HG03571 (cell line): ENCODE measurements around the gene ANKRD44.

Experiments
- ATAC-seq: cut with Tn5 transposase; IDR thresholded peaks from one replicate; pipeline ENCODE4 v1.9.1; 2021; ENCODE audit not compliant: unreplicated experiment

Gene ANKRD44

DNA sequence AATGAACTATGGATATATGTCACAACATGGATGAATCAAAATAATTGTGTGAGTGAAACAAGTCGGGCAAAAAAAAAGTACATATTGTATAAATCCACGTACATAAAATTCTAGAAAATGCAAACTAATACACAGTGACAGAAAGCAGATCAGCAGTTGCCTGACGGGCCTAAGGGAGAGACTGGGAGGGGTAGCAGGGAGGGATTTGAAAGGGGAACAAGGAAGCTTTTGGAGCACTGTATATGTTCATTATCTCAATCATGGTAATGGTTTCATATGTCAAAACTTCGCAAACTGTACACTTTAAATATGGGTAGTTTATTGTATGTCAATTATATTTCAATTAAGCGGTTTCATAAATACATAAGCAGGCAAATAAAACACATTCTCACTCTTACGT, 153.8 kb downstream of the ANKRD44 start:
- ATAC-seq, result no peak

DNA sequence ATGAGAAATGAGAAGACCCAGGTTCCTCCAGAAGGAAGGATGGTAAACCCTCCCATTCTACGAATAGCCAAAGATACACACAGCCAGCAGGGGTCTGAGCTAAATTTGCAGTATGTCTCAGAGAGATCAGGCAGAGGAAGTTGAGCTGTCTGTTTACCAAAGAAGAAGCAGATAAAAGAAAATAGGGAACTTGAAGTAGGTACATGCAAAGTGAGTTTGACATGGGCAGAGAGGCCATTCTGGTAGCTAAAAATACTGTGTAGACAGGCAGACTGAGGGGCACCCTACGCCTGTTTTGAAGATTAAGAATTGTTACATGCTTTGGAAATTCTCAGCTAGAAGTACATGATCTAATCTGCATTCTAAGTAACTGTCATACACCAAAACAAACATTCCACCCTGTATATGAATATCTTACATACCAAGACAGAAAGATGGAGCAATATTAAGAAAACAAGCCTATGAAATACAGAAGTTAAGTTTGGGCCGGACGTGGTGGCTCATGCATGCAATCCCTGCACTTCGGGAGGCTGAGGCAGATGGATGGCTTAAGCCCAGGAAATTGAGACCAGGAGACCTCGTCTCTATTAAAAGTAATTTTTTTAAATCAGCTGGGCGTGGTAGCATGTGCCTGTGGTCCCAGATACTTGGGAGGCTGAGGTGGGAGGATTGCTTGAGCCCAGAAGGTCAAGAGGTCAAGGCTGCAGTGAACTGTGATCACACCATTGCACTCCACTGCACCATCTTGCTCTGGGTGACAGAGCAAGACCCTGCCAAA, 157.9 kb downstream of the ANKRD44 start:
- ATAC-seq, result peak; percentile 80

DNA sequence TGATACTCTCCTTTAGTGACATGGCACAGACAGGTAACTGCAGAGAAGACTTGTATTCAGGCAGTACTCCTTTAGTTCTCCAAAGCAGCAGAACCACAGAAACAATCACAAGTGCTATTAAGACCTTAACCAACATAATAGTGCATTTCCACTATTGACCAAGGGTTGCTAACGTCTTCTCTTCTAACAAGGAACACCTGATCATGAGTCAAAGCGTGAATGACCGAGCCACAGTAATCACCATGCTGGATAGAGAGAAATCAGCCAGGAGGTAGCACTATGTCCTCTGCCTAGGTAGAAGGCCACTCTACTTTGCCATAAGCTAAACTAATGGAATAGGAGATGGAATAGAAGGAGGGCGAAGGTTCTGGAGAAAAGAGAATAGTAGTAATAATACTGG, 161.0 kb downstream of the ANKRD44 start:
- no peak for ATAC-seq

DNA sequence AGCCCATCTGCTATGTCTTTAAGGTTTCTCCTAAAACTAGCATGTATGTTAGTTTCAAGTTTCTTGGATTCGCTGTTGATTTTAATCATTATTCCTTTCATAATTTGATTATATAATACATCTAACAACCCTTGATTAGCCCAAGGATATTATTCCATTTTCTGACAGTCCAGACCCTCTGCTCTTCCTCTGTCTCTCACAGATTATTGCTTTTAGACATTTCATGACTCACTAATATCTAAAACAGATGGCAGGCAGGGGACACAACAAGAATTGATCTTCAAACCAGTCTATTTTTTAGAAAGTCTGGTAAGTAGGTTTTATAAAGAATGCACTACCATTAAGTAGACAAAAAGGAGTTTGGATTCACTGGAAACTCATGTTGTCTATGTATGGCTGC, 162.2 kb downstream of the ANKRD44 start:
- no peak for ATAC-seq

DNA sequence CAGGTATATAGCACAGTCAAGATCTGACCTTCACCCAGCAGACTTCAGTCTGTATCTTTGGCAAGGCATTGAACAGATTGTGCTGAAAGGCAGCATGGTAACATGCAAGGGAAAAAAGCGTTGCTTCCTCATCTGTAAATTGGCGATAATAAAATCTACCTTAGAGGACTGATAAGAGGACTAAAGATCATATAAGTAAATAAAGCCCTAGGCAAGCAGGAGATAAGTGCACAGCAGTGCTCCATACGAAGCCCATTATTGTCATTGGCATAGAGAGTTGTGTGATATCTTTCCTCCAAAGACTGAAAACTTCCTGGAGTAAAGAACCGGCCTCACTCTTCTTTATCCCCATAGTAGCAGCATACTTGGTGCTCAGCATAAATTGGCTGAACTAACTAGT, 162.6 kb downstream of the ANKRD44 start:
- no peak for ATAC-seq

DNA sequence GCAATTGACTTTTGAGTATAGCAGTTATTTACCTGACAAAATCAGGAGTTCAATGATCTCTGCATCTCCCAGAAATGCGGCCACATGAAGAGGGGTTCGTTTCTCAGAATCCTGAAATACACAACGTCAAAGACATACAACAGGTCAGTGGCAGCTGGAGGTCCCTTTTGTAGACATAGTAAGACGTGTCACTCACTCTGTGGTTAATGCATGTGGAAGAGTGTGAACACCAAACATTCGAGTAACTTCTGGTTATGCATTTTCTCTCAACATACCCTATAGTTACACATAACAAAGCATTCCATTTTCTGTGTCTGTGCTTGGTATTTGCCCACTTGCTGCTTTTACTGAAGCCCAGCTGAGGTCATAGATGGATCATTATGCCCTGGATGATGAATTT, 163.6 kb downstream of the ANKRD44 start:
- no peak for ATAC-seq

DNA sequence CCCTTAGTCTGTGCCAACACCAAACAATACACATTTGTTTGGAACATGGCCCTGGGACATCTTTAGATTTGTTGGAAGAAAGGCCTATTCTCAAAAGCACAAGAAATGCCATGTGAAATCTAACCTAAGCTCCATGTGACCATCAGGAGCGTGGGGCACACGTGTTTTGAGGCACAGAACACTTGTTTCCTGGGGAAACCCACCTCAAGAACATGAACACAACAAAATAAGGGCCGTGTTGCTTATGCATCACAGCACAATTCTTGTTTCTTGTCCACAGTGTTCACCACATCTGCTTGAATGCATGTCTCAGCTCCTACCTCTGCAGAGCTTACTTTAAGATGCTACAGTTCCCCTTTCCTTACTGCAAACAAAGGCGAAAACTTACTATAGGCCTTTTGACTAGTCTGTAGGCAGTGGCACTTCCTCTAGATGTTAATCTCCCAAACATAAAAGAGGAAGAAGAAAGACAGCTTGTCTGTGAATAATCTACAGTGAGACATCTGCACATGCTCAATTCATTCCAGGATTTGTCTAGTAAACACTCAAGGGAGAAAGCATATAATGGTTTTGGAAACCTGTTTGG, 165.0 kb downstream of the ANKRD44 start:
- ATAC-seq, result peak; percentile 95

DNA sequence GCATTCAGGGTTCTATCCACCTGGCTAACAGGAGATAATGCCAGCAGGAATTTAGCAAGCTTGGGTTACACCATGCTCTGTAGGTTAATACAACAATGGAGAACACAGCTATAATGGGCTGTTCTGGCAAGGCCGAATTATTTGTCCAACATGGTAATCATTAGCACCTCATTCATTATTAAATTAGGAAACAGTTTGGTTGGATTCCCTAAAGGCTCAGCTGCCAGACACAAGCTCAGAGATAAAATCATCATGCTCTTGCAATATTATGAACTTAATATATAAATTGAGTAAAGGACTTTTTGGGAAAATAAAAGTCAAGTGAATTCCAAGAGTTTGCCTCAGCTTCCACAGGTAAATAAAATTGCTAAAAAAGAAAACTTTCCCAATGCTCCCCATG, 166.4 kb downstream of the ANKRD44 start:
- no peak for ATAC-seq

DNA sequence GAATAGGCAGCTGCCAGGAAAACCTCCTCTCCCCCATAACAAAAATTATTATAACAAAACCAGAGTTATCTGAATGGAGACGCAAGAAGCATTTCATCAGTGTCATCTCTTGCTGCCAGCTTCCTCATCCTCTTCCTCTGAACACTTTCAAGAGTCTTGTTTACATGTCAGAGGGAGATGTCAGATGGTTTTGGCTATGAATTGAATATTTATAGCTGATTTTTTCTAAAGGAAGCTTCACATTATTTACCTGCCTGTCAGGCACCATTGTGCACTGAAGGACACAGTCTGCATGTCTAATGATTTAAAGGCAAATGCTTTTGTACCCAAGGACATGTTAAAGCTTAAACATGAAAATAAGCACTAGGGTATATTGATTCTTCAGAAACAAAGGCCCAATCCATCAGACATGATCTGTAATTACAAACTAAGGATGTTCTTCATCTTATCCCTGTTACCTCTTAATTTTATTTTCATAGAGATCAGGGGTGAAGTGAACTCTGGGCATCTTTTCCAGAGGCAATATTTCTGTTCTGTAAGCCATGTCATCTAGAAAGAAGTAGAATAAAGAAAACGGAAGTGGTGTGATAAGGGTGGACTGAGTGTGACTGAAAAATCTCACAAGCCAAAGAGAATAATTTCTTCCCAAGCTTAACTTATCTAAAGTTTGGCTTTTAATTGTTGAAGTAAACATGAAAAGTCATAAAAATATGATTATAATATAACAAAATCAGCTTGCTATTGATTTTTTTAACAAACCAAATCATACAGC, 168.7 kb downstream of the ANKRD44 start:
- no peak for ATAC-seq

DNA sequence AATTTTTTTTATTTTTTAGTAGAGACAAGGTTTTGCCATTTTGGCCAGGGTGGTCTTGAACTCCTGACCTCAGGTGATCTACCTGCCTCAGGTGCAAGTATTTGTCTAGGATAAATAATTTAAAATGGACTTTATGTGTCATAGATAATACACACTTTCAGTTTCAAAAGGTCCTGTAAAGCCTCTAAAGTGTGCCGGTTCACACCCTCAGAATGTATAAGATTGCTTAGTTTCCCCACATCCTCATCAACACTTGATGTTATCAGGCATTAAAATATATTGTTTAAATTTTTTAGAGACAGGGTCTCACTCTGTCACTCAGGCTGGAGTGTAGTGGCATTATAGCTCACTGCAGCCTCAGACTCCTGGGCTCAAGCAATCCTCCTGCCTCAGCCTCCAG, 170.5 kb downstream of the ANKRD44 start:
- no peak for ATAC-seq

DNA sequence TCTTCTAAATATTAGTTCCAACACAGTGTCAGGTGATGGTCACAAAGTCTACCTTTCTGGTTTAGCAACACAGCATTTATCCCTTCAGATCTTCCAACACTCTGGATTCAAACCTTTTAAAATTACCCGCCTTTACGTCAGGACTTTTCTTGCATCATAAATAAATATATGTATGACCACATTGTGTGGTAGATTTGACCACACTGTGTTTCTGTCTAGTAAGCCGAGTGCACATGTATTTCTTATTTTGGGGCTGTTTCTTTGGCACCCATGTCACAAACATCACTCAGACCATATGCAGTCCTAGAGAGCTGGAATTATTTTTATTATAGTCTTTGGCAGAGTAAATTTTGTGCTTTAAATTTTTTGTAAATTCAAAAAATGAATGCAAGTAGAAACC, 172.1 kb downstream of the ANKRD44 start:
- no peak for ATAC-seq

DNA sequence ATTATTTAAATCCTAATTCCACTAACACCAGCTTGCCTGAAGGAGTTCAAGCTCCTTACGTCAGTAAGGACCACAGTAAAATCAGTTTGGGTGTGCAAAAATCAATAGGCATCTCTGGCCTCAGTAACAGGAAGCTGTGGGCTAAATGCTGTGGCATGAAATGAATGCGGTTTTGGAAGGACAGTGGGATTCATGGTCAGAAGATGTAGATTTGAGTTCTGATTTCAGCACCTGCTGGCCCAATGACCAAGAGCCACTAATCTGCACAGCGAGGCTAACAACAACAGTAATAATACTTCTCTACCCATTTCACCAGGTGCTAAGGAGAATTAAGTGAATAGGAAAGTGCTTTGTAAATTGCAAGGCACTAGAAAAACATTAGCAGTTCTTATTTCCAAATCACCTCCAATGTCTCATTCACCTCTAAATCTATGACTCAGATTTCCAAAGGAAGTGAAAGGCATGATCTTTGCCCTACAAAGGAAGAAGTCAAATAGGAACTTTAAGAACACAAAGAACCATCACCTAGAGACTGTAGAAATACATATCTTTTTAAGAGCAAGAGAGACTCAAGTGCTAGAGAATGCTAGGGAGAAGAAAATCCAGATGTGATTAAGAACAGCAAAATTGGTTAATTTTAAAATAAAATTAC, 172.6 kb downstream of the ANKRD44 start:
- no peak for ATAC-seq

DNA sequence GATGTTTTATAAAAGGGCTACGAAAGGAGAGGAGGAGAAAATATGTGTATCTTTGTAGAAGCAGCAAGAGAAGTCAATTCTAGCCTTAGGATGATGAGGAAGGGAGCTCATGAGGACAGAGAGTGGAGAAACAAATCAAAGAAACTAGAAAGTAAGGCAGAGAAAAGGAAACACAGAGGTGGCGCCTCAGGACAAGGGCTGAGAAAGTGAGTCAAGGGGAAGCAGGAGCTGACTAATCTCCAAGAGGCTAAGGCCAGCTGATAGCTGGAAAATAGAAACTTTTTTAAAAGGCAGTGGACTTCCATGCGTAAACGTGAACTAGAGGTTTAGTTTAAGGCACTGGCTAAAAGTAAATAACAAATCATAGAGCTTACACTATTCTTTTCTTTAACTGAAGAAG, 173.3 kb downstream of the ANKRD44 start:
- no peak for ATAC-seq

DNA sequence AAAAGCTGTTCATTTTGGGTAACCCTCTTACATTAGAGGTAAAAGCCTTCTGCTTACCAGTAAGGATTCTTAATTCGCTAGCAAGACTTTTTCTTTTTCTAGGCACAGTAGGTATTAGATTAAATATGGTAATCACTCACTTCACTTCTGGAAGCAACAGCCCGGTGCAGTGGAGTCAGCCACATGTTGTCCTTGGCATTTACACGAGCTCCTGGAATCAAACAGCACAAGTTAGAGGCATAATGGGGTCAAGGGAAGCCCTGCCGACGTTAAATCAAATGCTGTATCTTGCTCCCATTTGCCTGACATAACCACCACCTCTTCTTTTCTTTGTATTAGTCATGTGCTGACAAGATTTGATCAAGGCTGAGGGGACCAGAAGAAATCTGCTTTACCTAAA, 174.1 kb downstream of the ANKRD44 start:
- ATAC-seq, result no peak

DNA sequence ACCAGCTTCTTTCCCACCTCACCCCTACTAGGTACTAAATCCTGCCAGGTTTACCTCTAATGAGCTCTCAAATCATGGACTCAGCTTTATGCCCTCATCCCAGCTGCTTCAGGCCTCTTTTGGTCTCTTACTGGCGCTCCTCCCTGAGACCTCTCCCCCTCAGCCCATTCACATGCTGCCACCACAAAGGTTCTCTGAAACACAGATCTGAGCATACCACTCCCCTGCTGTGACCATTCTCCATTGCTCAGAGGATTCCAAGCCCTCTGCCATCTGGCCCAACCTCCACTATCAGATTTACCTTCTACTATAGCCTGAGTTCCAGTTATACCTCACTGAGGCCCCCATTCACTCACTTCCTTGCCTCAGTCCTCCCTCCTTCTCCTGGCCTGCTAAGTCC, 174.8 kb downstream of the ANKRD44 start:
- ATAC-seq, result no peak

DNA sequence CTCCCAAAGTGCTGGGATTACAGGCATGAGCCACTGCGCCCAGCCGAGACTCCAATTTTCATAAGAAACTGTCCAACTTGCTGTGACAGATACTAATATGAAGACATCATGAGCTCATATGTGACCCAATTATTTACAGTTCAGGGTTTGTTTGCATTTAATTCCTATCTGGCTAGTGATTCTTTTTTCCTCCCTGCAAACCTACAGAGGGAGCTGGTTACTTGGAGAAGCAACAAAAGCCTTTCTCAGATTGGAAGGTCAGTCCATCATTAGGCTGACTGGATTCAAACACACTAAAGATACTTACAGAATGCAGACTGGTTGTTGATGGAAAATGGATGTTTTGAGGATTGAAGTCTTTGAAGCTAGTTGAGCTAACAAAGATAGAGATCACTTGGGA, 176.4 kb downstream of the ANKRD44 start:
- no peak for ATAC-seq

DNA sequence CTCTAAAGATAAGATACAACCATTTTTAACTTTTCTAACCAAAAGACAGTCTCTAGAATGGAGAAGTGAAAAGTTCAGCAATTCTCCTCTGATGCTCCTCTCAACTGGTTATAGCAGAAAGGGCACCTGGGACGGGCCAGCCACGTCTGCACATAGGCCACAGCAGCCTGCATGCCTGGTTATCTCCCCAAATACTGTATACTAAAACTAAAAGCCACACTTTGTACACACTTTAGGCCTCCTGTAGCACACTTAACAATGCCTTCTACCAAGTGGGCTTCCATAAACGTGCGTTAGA, 179.1 kb downstream of the ANKRD44 start:
- ATAC-seq, result peak; percentile 58

DNA sequence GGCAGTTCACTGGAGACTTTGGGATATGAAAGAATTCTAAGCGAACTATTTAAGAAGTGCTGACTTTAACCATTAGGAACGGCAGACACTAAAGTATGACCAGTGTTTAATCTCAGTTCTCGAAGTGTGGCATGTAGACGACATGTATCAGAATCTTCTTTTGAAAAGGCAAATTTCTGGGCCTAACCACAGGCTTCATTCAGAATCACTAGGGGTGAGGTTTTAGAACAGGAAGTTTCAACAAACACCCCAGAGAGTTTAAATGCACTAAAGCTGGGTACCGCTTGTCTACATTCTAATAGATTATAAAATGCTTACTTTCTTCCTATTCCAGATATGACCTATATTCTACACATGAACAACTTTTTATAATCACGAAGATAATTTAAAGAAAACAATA, 180.3 kb downstream of the ANKRD44 start:
- peak; percentile 84 for ATAC-seq

DNA sequence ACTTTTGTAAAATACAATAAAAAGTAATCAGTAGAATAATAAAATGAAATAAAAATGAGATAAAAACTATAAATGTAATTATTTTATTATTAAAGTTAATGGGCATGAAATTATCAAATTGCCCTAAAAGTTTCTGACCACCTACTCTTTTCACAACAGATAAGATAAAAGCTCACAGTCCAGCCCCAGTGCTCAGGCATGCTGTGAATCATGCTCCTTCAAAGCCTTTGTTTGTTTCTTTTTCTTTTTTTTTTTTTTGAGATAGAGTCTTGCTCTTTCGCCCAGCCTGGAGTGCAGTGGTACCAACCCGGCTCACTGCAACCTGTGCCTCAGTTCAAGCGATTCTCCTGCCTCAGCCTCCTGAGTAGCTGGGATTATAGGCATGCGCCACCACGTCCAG, 181.7 kb downstream of the ANKRD44 start:
- ATAC-seq, result no peak

DNA sequence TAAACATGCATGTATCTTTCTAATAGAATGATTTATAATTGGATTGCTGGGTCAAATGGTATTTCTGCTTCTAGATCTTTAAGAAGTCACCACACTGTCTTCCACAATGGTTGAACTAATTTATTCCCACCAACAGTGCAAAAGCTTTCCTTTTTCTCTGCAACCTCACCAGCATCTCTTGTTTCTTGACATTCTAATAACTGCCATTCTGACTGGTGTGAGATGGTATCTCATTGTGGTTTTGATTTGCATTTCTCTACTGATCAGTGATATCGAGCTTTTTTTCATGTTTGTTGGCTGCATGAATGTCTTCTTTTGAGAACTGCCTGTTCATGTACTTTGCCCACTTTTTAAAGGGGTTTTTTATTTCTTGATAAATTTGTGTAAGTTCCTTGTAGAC, 182.5 kb downstream of the ANKRD44 start:
- no peak for ATAC-seq

DNA sequence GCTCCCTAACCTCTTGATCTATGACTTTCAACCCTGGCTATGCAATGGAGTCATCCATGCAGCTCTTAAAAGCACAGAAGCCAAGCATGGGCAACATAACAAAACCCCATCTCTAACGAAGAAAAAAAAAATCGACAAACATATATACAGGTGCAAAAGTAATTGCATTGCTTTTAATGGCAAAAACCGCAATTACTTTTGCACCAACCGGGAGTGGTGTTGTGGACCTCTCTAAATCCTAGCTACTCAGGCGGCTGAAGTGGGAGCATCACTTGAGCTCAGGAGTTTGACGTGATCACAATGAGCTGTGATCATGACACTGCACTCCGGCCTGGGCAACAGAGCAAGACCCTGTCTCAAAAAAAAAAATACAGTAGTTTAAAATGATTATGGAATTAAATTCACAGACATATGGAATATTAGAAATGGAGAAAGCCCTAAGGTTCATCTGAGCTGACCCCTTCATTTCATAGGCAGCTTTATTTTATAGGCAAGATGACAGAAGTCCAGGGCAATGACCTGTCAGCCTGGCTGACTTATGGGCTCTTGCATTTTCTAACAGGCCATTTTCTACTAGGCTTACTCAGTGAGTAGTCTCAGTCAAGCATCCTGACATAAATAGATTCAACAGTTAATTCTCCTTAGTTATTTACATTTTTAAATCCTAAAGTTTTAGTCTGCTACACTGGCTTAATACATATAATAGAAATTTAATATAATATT, 183.8 kb downstream of the ANKRD44 start:
- ATAC-seq, result no peak
